Activated CD4-positive, CD25-positive, alpha-beta regulatory T cell treated with anti-CD3 and anti-CD28 coated beads, Interleukin-2, amount 50 U/mL, for 72 hours (primary cell): ENCODE data around the gene NOP56.
A peak's percentile ranks its signal among the peaks of the same experiment; 100 is the strongest.

Experiments
- DNase-seq: peaks from one replicate; pipeline ENCODE4 v3.0.0; 2021

The NOP56 gene, protein sequence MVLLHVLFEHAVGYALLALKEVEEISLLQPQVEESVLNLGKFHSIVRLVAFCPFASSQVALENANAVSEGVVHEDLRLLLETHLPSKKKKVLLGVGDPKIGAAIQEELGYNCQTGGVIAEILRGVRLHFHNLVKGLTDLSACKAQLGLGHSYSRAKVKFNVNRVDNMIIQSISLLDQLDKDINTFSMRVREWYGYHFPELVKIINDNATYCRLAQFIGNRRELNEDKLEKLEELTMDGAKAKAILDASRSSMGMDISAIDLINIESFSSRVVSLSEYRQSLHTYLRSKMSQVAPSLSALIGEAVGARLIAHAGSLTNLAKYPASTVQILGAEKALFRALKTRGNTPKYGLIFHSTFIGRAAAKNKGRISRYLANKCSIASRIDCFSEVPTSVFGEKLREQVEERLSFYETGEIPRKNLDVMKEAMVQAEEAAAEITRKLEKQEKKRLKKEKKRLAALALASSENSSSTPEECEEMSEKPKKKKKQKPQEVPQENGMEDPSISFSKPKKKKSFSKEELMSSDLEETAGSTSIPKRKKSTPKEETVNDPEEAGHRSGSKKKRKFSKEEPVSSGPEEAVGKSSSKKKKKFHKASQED

DNA sequence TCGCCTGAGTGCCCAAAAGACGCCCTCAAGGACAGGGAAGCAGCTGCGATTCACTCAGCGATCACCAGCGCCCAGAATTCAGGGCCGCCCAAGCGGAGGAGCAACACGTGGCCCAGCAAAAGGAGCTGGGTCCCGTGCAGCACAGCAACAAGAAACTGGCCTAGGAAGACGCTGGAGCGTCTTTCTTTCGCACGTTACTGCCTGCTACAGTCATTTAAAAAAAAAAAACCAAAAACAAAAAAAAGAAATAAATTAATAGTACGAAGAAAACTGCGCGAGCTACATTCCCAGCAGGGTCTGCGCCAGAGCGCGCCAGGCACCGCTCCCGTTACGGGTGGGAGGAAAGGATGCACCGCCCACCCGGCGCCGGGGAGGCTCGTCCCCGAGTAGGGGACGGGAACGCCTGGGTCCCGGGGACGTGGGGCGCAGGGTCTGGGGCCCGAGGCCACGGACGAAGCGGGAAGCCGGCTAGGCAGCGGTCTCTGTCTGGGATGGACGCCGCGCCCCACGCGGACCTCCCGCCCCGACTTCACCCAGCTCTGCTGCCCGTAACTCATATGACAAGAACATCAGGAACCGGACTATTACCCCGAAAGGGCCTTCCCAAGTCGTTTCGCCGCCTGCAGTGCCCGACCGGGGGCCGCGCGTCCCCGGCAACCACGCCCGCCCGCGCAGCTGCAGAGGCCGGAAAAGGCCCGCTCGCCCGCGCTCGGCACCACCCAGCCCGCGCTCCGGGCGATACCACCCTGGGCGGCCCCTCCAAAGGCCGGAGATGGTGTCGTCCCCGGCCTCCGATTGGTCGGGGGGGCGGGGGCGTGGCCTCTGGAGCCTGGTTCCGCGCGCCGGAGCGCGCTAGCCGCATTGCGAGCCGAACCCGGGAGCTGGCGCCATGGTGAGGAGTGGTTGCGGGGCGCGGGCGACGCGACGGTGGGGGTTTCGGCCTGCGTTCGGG lies at the start of gene NOP56:
NOP56 (plus strand) TSS at position 861 of the 952 bp plus-strand sequence; CDS start at position 890, 29 bp downstream.
- DNase-seq: peak; percentile 98

DNA sequence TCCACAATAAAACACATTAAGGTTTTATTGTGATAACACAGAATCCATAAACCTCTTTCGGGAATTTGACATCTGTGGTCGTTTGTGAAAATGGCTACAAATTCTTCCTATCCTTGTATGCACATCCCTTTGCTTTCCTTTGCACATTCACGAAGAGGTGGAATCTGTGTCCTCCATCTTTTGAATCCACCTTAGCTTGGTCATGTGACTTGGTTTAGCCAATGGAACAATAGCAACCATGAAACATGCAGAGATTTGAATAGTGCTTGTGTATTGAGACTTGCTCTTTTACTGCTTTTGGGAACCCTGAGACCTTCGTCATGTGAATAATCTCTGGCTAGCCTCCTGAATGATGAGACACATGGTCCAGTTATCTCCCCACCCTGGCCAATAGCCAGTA lies 49.7 kb upstream of the NOP56 start:
- no peak for DNase-seq

GRCh38 chr20:2603816-2604505 lies 48.5 kb upstream of the NOP56 start:
- no peak for DNase-seq

DNA sequence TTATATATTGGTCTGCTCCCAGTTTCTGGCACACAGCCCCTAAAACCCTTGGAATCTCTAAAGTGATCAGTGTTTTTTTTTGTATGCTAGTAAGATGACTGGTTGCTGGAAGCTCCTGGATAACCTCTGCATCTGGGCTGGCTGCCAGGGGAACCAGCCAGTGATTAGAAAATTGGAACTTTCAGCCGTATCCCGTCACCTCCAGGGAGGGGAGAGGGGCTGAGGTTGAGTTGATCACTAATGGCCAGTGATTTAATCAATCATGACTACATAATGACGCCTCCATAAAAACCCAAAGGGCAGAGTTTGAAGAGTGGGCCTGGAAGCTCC lies 48.0 kb upstream of the NOP56 start:
- DNase-seq: no peak

DNA sequence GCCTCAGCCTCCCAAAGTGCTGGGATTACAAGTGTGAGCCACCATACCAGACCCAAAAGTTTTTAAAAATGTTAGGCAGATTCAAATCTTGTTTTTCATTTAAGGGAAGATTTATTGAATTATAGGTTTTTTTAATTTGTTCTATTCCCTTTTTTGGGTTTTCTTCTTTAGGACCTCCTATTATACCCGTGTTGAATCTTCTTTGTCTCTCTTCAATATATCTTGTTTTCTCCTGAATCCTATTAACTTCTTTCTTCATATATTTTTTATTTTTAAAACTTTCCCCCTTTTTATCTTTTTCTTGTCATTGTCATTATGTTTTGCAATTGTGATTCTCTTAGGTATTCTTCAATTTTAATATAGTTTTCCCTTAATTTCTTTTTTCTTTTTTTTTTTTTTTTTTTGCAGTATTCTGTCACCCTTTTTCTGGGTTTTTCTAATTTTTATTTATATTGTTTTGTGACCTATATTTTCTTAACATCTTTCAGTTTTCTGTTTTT lies 45.9 kb upstream of the NOP56 start:
- DNase-seq: no peak

DNA sequence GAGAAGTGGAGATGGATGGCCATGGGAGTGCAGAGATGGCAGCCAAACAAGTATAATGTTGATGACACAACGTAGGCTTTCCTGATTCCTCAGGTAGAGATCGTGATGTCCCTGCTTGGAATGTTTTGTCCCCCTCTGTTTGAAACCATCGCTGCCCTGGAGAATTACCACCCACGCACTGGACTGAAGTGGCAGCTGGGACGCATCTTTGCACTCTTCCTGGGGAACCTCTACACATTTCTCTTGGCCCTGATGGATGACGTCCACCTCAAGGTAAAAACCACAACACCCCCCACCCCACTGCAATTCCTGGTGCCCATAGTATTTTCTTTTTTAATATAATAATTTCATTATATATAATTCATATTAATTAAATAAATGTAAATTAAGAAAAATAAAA lies 42.1 kb upstream of the NOP56 start:
- DNase-seq: no peak

DNA sequence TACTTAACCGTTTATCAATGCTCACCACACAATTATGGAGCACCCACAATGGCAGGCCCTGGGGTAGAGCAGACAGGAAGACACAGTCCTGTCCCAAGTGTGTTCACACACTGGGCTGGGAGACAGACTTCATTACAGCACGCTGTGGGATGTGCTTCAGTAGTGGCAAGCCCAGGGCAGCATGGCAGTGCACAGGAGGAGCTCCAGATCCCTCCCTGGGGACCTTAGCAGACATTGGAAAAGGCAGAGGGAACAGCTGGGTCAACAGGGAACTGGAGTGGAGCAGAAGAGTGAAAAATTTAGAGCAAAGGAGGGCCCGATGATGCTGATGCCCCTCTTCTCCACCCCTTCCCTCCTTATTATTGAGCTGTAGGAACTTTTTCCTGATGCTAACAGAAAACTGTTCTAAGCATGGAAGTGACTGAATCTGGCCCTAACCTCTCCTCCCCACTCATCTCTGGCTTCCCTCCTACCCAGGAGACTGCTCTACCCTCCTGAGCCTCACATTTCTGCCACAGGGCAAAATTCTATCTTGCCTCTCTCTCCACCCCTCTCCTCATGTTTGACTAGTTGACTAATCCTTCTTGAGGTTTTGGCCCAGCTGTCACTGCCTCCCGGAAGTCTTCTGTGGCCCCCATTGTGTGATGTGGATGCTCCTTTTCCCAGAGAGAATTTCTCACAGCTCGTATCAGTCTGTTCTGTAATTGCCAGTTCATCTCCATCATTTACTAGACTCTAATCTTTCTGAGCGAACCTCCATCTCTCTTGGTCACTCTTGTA lies 41.3 kb upstream of the NOP56 start:
- DNase-seq: no peak

DNA sequence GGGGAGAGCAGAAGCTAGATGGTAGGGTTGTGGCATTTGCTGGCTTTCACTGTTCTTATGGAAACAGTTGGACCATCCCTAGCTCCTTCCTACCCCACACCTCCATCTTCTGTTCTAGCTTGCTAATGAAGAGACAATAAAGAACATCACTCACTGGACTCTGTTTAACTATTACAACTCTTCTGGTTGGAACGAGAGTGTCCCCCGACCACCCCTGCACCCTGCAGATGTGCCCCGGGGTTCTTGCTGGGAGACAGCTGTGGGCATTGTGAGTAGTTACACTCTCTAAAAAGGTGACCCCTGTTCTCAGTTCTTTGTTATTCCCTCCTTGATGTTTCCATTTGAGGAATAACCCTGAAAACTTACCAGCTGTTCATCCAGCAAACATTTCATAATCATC lies 40.4 kb upstream of the NOP56 start:
- DNase-seq: no peak

GRCh38 chr20:2616634-2617033 lies 35.8 kb upstream of the NOP56 start:
- no peak for DNase-seq

GRCh38 chr20:2617099-2617714 lies 35.2 kb upstream of the NOP56 start:
- DNase-seq: no peak

DNA sequence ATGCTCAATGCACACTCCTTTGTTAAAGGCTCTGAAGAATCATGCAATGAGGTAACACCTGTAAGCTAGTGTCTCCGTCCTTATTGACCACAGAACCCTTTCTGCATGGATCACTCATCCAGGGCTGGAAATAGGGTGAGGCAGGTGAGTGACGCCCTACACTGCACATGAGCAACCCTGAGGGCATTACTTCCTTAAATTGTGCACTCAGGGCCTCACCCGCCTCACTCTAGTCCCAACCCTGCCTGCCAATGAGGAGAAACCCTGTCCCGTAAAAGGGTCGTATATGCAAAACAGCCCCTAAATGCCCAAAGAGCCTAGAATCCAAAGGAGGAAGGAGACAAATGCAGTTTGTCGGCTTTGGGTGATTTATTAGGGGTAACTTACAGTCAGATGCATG lies 33.6 kb upstream of the NOP56 start:
- DNase-seq: no peak

GRCh38 chr20:2619337-2619736 lies 33.1 kb upstream of the NOP56 start:
- no peak for DNase-seq

- DNase-seq: no peak
Observed at GRCh38 chr20:2619961-2620595, 32.4 kb upstream of the NOP56 start.

- no peak for DNase-seq
Observed at GRCh38 chr20:2624190-2624589, 28.2 kb upstream of the NOP56 start.

DNA sequence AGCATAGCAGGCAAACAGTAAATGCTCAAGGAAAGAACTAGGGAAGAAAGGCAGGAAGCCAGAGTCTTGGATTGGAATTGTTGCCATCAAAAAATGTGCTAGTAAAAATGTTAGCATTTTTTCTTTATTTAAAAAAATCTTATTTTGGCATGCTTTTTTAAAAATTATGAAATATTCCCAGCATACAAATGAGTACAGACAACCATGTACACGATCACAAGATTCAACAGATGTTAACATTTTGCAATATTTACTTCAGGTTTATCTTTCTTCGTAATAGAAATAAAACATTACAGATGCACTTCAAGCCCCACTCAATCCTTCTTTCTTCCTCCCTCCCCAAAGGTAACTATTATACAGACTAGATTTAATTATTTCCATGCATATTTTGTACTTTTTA lies 27.4 kb upstream of the NOP56 start:
- DNase-seq: no peak

GRCh38 chr20:2626853-2627541 lies 25.4 kb upstream of the NOP56 start:
- DNase-seq: no peak

DNA sequence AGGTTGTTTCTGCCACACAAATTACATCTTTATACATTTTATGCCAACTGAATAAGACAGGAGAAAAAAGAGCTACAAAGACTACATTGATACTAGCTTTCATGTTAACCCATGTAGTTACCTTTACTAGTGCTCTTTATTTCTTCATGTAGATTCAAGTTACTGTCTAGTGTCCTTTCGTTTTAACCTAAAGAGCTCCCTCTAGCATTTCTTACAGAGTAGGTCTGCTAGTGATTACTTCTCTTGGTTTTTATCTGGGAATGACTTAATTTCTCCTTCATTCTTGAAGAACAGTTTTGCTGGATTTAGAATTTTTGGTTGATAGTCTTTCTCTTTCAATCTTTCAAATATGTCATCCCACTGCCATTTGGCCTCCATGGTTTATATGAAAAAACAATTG lies 21.2 kb upstream of the NOP56 start:
- DNase-seq: no peak

GRCh38 chr20:2633381-2633780 lies 19.1 kb upstream of the NOP56 start:
- no peak for DNase-seq

DNA sequence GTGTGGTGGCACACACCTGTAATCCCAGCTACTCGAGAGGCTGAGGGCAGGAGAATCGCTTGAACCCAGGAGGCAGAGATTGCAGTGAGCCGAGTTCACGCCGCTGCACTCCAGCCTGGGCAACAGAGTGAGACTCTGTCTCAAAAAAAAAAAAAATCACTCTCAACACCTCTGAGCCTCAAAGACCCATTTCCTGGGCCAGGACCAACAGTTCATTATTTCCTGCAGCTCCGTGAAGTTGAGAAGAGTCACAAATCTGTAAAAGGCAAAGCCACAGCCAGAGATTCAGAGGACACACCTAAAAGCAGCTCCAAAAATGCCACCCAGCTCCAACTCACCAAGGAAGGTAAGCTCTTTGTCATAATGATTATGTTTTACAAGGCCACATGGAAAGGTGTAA lies 15.2 kb upstream of the NOP56 start:
- no peak for DNase-seq

DNA sequence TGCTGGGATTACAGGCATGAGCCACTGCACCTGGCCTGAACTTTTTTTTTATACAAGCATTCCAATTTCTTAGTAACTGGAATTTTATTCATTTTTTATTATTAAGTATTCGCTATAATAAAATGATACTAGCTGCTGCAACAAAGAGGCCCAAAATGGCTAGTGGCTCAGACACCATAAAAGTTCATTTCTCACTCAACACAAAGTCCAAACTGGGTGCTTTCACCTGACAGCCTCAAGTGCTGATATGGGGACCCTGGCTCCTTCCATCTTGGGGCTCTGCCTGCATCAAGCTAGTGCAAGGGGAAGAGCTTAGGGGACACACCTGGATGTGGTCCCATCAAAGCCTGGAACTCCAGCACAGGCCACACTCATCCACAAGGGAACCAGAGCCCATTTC lies 12.2 kb upstream of the NOP56 start:
- no peak for DNase-seq
